Endothelial cell of umbilical vein (primary cell): ENCODE data around the gene TMEM239. TPM values are rescaled to one million over a fixed set of nuclear protein-coding genes. Genes with fewer than 3 reads are reported as not detected.

ENCODE experiments used
- BruUV-seq: library from RNA; stranded (reverse); fragments of 400-500 nt; replicated peaks from 2 replicates; lab custom pipeline; 2021; lab: Mats Ljungman, UMichigan
- CTCF ChIA-PET: fragments of 300-600, 350-600 bp; sonication (Branson Sonifier 250); formaldehyde crosslinking; loops from one replicate; lab custom pipeline; 2021; ENCODE audit warnings: antibody characterized with exemption, inconsistent platforms; lab: Charles Lee
- POLR2A ChIA-PET: fragments of 300-600, 350-600 bp; sonication (Branson Sonifier 250); formaldehyde crosslinking; loops from one replicate; lab custom pipeline; 2021; ENCODE audit warnings: antibody characterized with exemption, inconsistent platforms; lab: Charles Lee
- DNase-seq: peaks from one replicate; pipeline ENCODE4 v3.0.0-alpha.2; 2011; ENCODE audit warnings: low read depth, low spot score
- FAIRE-seq: peaks from 2 replicates; lab custom pipeline; 2011; peaks lifted over from hg19 to GRCh38; lab: Jason Lieb, UNC
- H2AFZ ChIP-seq: 2 replicates; pipeline ENCODE4 v1.6.0; 2012; ENCODE audit warnings: low read depth, low read length, control low read depth, inconsistent platforms
- H3K27ac ChIP-seq: 2 replicates; pipeline ENCODE4 v1.5.1; 2011; ENCODE audit warnings: low read depth, mild to moderate bottlenecking, control low read depth, low read length, moderate library complexity; ENCODE audit not compliant: insufficient read depth
- H3K27me3 ChIP-seq, 2 experiments: 2 replicates each; pipeline versions ENCODE4 v1.6.0 to v1.6.1; 2011; ENCODE audit warnings: low read length in 2 of 2, mixed read lengths in 1 of 2; ENCODE audit not compliant: control insufficient read depth in 2 of 2, insufficient read depth in 2 of 2
- H3K36me3 ChIP-seq, 2 experiments: 2 replicates in 1 of 2; 3 replicates in 1 of 2; pipeline ENCODE4 v1.5.1; 2011; ENCODE audit warnings: low read length in 2 of 2, mild to moderate bottlenecking in 1 of 2, moderate library complexity in 1 of 2; ENCODE audit not compliant: control insufficient read depth in 2 of 2, insufficient read depth in 2 of 2; ENCODE audit errors: extremely low read depth in 1 of 2
- H3K4me1 ChIP-seq: 3 replicates; pipeline ENCODE4 v1.5.1; 2011; ENCODE audit warnings: mild to moderate bottlenecking, low read length; ENCODE audit not compliant: control insufficient read depth, insufficient read depth; ENCODE audit errors: extremely low read depth
- H3K4me2 ChIP-seq: 2 replicates; pipeline ENCODE4 v1.6.1; 2011; ENCODE audit warnings: low read length, control low read depth, mixed read lengths; ENCODE audit not compliant: insufficient read depth
- H3K4me3 ChIP-seq, 3 experiments: fragments of 200-600 bp in 1 of 3; sonication (generic), shearing (Covaris generic) in 1 of 3; replicated peaks in 1 of 3; 2 replicates each; pipeline ENCODE4 v1.5.1; 2011 to 2016; ENCODE audit warnings: control low read depth in 3 of 3, low read length in 3 of 3, mild to moderate bottlenecking in 2 of 3, inconsistent platforms in 1 of 3, low read depth in 1 of 3, moderate library complexity in 1 of 3; ENCODE audit not compliant: insufficient read depth in 1 of 3
- H3K79me2 ChIP-seq: 2 replicates; pipeline ENCODE4 v1.6.0; 2012; ENCODE audit warnings: low read length, inconsistent platforms; ENCODE audit not compliant: control insufficient read depth, insufficient read depth
- H3K9ac ChIP-seq: replicated peaks from 2 replicates; pipeline ENCODE3; 2011; ENCODE audit warnings: low read length, control low read depth; ENCODE audit not compliant: insufficient read depth; ENCODE audit errors: extremely low read depth
- H3K9me1 ChIP-seq: replicated peaks from 3 replicates; pipeline ENCODE4 v1.6.0; 2011; ENCODE audit warnings: mild to moderate bottlenecking, low read length; ENCODE audit not compliant: control insufficient read depth, insufficient read depth; ENCODE audit errors: extremely low read depth
- H3K9me3 ChIP-seq: replicated peaks from 2 replicates; pipeline ENCODE4 v1.5.1; 2012; ENCODE audit warnings: low read length, inconsistent platforms; ENCODE audit not compliant: control insufficient read depth, insufficient read depth
- H4K20me1 ChIP-seq: replicated peaks from 2 replicates; pipeline ENCODE3; 2011; ENCODE audit warnings: mild to moderate bottlenecking, low read length; ENCODE audit not compliant: control insufficient read depth, insufficient read depth; ENCODE audit errors: extremely low read depth
- JUN ChIP-seq: IDR thresholded peaks from 2 replicates; pipeline ENCODE4 v1.6.1; 2011; ENCODE audit warnings: borderline replicate concordance, low read depth; ENCODE audit not compliant: insufficient read length, insufficient read depth
- MYC ChIP-seq: IDR thresholded peaks from one replicate; pipeline ENCODE4 v1.6.1; 2011; ENCODE audit warnings: mild to moderate bottlenecking, low read depth, low read length
- POLR2A ChIP-seq: IDR thresholded peaks from 2 replicates; pipeline ENCODE4 v1.6.1; 2012; ENCODE audit warnings: low read depth, mild to moderate bottlenecking, control low read depth, low read length
- dilution Hi-C: fragments of 300-500 bp; cut with MboI; formaldehyde crosslinking; loops from one replicate; pipeline ENCODE4 v1.15.0; 2019; ENCODE audit warnings: low sequenced_read_pairs; ENCODE audit not compliant: extremely low pct_ligation_motif_present
- intact Hi-C: fragments of 100-400 bp; cut with micrococcal nuclease; formaldehyde crosslinking; loops from one replicate; pipeline ENCODE4 v1.10.0; 2022
- polyA plus RNA-seq, 4 experiments: library from polyadenylated mRNA; depleted of rRNA in 3 of 4; stranded (reverse) in 3 of 4; unstranded in 1 of 4; fragments of >200 nt; gene quantifications; 2 replicates each; pipeline versions ENCODE4 v1.2.1 to v1.2.3, GENCODE V29; 2011 to 2012; ENCODE audit warnings: missing spikeins in 1 of 4
- total RNA-seq: library from RNA; stranded (reverse); gene quantifications from 2 replicates; pipeline ENCODE4 v1.2.3, GENCODE V29; 2021
- TF ChIP-seq, protein P1 (sequence below), 2 donors: IDR thresholded peaks; 1 replicate in 1 of 2; 2 replicates in 1 of 2; pipeline ENCODE4 v1.5.1; 2011; ENCODE audit warnings: low read length in 2 of 2, mild to moderate bottlenecking in 2 of 2, moderate library complexity in 2 of 2, control low read depth in 1 of 2, inconsistent platforms in 1 of 2, low read depth in 1 of 2; ENCODE audit not compliant: insufficient read depth in 1 of 2; ENCODE audit errors: extremely low read depth in 1 of 2
- TF ChIP-seq, protein P2 (sequence below): IDR thresholded peaks from 2 replicates; pipeline ENCODE4 v1.6.1; 2011; ENCODE audit not compliant: insufficient read depth, insufficient read length

The TMEM239 gene
- total and polyA plus RNA-seq, 2 donors (not counting 3 experiments of a cell fraction or from before 2014, with no cell fraction given), result not detected

DNA sequence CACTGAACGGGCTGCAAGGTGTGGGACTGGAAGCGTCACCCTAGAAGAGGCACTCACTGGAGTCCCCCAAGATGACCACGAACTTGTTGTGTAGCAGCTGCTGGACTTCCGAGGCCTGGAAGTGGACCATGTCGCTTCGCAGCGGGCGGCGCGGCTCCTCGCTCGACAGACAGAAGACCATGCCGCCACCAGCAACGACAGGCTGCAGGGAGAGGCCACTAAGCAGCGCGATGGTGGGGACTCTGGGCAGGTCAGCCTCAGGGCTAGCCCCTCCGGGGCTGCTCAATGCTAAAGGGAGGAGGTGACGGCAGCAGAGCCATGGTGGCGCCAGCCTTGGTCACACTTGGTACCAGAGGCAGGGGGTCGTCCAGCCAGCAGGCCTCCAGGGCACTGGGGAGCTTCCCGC lies 23.6 kb downstream of the TMEM239 start:
- peaks cover 3% of the 10 kb centered on the region for H3K79me2 ChIP-seq
- H3K4me1 ChIP-seq, result peaks cover 4% of the 10 kb centered on the region
- no peaks in the 10 kb centered on the region for H3K9me1 ChIP-seq
- no TSS peak for BruUV-seq
- dilution Hi-C loops, result no loop called here
- intact Hi-C loops, result loop anchor here (2.0 kb wide), 1 partner anchor 33 kb away; the partner anchor contains the start of gene PTPRA
- no peaks in the 10 kb centered on the region for H3K27me3 ChIP-seq
- no peak overlapping the region for H3K27ac ChIP-seq
- FAIRE-seq (no peak), DNase-seq (no peak)
- peak overlapping the region; percentile 97 for H2AFZ ChIP-seq
- H4K20me1 ChIP-seq, result no peaks in the 10 kb centered on the region
- H3K9ac ChIP-seq, result no peak overlapping the region
- TF ChIP-seq, protein P1, sequence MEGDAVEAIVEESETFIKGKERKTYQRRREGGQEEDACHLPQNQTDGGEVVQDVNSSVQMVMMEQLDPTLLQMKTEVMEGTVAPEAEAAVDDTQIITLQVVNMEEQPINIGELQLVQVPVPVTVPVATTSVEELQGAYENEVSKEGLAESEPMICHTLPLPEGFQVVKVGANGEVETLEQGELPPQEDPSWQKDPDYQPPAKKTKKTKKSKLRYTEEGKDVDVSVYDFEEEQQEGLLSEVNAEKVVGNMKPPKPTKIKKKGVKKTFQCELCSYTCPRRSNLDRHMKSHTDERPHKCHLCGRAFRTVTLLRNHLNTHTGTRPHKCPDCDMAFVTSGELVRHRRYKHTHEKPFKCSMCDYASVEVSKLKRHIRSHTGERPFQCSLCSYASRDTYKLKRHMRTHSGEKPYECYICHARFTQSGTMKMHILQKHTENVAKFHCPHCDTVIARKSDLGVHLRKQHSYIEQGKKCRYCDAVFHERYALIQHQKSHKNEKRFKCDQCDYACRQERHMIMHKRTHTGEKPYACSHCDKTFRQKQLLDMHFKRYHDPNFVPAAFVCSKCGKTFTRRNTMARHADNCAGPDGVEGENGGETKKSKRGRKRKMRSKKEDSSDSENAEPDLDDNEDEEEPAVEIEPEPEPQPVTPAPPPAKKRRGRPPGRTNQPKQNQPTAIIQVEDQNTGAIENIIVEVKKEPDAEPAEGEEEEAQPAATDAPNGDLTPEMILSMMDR (IDR thresholded peaks at IDR 0.05; ENCODE audit: extremely low read depth in 1 of 2, insufficient read depth in 1 of 2, low read depth in 1 of 2, low read length in 2 of 2), result no peak
- peaks cover 0 to 2% of the 10 kb centered on the region in 2 experiments for H3K36me3 ChIP-seq
- ChIA-PET CTCF (interaction anchor here (1.0 to 2.4 kb wide), 3 partner anchors 12 to 87 kb away, joined by 3 to 15 read pairs (median 5); partner anchors contain the start of gene TMEM239), POLR2A (no interaction called here)
- H3K9me3 ChIP-seq, result no peaks in the 10 kb centered on the region
- H3K4me2 ChIP-seq, result no peak overlapping the region
- H3K4me3 ChIP-seq, result peak overlapping the region in 1 of 3 experiments; percentile 92

DNA sequence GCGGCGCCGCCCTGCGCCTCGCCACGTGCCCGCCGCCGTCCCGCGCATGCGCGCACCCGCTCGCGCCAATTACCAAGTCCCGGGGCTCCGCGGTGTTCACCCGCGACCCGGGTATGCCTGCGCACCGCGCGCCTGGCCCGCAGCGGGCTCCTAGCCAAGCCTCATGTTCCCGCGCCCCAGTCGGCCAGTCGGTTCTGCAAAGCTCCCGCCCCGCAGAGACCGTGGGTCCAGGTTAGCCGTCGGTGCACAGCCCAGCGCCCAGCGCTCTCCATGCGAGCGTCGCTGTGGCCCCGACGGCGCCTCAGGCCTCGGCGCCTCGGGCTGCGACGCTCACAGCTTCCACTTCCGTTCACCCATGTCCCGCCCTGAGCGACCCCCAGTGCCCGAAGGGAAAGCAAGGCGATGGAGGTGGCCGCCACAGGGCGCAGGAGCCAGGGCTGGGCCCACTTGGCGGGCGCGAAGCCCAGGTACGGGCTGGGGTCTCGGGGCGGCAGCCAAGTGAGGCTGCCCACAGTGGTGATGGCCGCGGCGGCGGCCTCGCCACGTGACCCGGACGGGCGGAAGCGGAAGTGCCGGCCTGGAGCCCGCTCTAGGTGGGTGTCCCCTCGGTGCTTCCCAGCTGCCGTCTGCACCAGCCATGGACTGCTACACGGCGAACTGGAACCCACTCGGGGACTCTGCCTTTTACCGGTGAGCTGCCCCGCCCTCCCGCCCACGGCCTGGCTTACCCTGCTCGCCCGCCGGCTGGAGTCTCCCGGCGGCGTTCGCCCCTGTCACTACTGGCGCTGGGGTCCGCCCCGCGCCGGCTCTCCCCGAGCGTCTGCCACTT lies 24.2 kb downstream of the TMEM239 start, which contains the start of the genes PCED1A and VPS16:
Gene PCED1A (minus strand): TSS at position 518 of the 829 bp plus-strand sequence. CDS start 743 bp downstream, outside the sequence.
Gene VPS16 (plus strand): TSS at position 608 of the 829 bp plus-strand sequence. CDS start 30 bp downstream, at position 638.
- dilution Hi-C loops (no loop called here), intact Hi-C loops (loop anchor here (2.0 kb wide), 1 partner anchor 32 kb away; the partner anchor contains the start of gene PTPRA)
- H3K4me1 ChIP-seq, result peaks cover 4% of the 10 kb centered on the region
- no peaks in the 10 kb centered on the region for H4K20me1 ChIP-seq
- H3K9ac ChIP-seq, result peak within 1 kb of the TSS; percentile 56
- FAIRE-seq (peak; percentile 79), DNase-seq (peak; percentile 79)
- peak within 1 kb of the TSS; percentile 80 to 92 (median 81) for H3K4me3 ChIP-seq
- ChIA-PET CTCF (interaction anchor here (1.2 to 2.4 kb wide), 3 partner anchors 11 to 88 kb away, joined by 3 to 15 read pairs (median 4); no protein-coding TSS in a partner anchor), POLR2A (no interaction called here)
- no peaks in the 10 kb centered on the region for H3K27me3 ChIP-seq
- H3K9me3 ChIP-seq, result no peaks in the 10 kb centered on the region
- peak within 1 kb of the TSS; percentile 65 for H3K27ac ChIP-seq
- H3K4me2 ChIP-seq, result peak within 1 kb of the TSS; percentile 94
- peaks cover 3% of the 10 kb centered on the region for H3K79me2 ChIP-seq
- H3K36me3 ChIP-seq, result peaks cover 0 to 2% of the 10 kb centered on the region in 2 experiments
- H3K9me1 ChIP-seq, result no peaks in the 10 kb centered on the region
- H2AFZ ChIP-seq, result peak within 1 kb of the TSS; percentile 97
- BruUV-seq, result no TSS peak
- TF ChIP-seq JUN, result no peak
- peak; percentile 42 for TF ChIP-seq POLR2A
- TF ChIP-seq MYC, result peak; percentile 48
- TF ChIP-seq, protein P2, sequence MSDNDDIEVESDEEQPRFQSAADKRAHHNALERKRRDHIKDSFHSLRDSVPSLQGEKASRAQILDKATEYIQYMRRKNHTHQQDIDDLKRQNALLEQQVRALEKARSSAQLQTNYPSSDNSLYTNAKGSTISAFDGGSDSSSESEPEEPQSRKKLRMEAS, result peak; percentile 90
